ENCODE data around the gene MAD2L1BP. TPM values are rescaled to one million over a fixed set of nuclear protein-coding genes. Genes with fewer than 3 reads are reported as not detected.

MAD2L1BP gene
- total RNA-seq, 1 experiment from 2014 or later = 46.3 TPM

GRCh38 chr6:43669050-43669921, 33.6 kb downstream of the MAD2L1BP start:
- H2BK15ac ChIP-seq (ENCODE audit: low read depth, low read length) = no peak overlapping the region
- Mint-ChIP-seq H3K36me3 (ENCODE audit: insufficient read depth in 1 of 3, low read depth in 3 of 3) (peaks cover 14 to 39% (median 36%) of the 10 kb centered on the region in 3 experiments), H3K9me3 (no peaks in the 10 kb centered on the region; a peak in 2 of 5 replicates), H3K4me1 (peaks cover 32 to 39% of the 10 kb centered on the region in 2 experiments), H3K4me3 (no peak overlapping the region; a peak in 1 of 5 replicates), H3K27ac (peak overlapping the region; percentile 44 to 81 (median 81); a peak in 5 of 7 replicates), H3K27me3 (ENCODE audit: low read depth) (peaks cover 18% of the 10 kb centered on the region)
- no peak overlapping the region for H3T11ph ChIP-seq (ENCODE audit: low read length)
- no peak overlapping the region for H3K4me2 ChIP-seq (ENCODE audit: insufficient read depth, insufficient read length, low read length)
- no peak overlapping the region for H2AK5ac ChIP-seq (ENCODE audit: insufficient read length, low read length)
- H3K23me2 ChIP-seq (ENCODE audit: insufficient read length, low read depth, low read length, poor library complexity, severe bottlenecking) = no peaks in the 10 kb centered on the region
- WGBS (ENCODE audit: extremely low coverage, insufficient read length, low lambda C conversion rate) = no CpG with 5 or more reads among the region's 15 CpGs
- no peak overlapping the region for H4K5ac ChIP-seq (ENCODE audit: insufficient read length, low read depth, low read length)
- H2BK120ac ChIP-seq (ENCODE audit: low read depth, low read length, poor library complexity, severe bottlenecking) = no peak overlapping the region
- no peak overlapping the region for H2BK12ac ChIP-seq (ENCODE audit: insufficient read length, low read depth, low read length)
- no peaks in the 10 kb centered on the region for H3K79me2 ChIP-seq (ENCODE audit: insufficient read depth, low read length)
- H3K27me3 ChIP-seq (ENCODE audit: insufficient read depth, low read length) = no peaks in the 10 kb centered on the region
- no peaks in the 10 kb centered on the region for H3K9me3 ChIP-seq (ENCODE audit: control insufficient read depth, low read depth, low read length)
- H4K8ac ChIP-seq (replicated peaks; ENCODE audit: insufficient read length, low read depth, low read length) = no peak overlapping the region
- no peak overlapping the region for H3K56ac ChIP-seq (ENCODE audit: insufficient read length, low read depth, low read length)
- H2BK5ac ChIP-seq (ENCODE audit: insufficient read length, low read length) = no peak overlapping the region
- H3K23ac ChIP-seq (ENCODE audit: insufficient read length, low read depth, low read length) = no peak overlapping the region
- peaks cover 4% of the 10 kb centered on the region for H3K4me1 ChIP-seq (ENCODE audit: insufficient read depth, low read length)
- no peaks in the 10 kb centered on the region for H3K79me1 ChIP-seq (ENCODE audit: insufficient read depth, low read depth, low read length, poor library complexity, severe bottlenecking)
- no peak overlapping the region for H3K18ac ChIP-seq (ENCODE audit: insufficient read length, low read depth, low read length)
- H3K14ac ChIP-seq (ENCODE audit: insufficient read depth, low read length) = 0 out of 2 replicates have a peak overlapping the region, but pooled peaks have one; percentile 23
- H3K9ac ChIP-seq (ENCODE audit: extremely low read depth, insufficient read length, low read length) = no peak overlapping the region
- no peak overlapping the region for H2AFZ ChIP-seq (ENCODE audit: low read length)
- H4K20me1 ChIP-seq (ENCODE audit: control insufficient read depth, insufficient read depth, insufficient read length) = no peaks in the 10 kb centered on the region
- no peak overlapping the region for H2BK20ac ChIP-seq (ENCODE audit: low read depth, low read length, poor library complexity, severe bottlenecking)
- DNase-seq = peak; percentile 42
- TF ChIP-seq CTCF (conservative IDR thresholded peaks at IDR 0.05) = no peak
- H4K91ac ChIP-seq (ENCODE audit: insufficient read length, low read depth, low read length) = no peak overlapping the region
- no peak overlapping the region for H3K27ac ChIP-seq (ENCODE audit: insufficient read length, low read depth, low read length)
- H3K4ac ChIP-seq (ENCODE audit: low read depth, low read length) = no peak overlapping the region
